GM12892 (cell line): ENCODE measurements around the gene SGF29.
"Not testable (repeated sequence)": the region's sequence is repeated elsewhere in the genome, so short reads cannot be mapped to it uniquely, and the experiment has no call there.

ENCODE experiments used
- DNase-seq: peaks from one replicate; pipeline ENCODE4 v3.0.0; 2011; ENCODE audit not compliant: insufficient read length
- FAIRE-seq: peaks from 2 replicates; lab custom pipeline; 2011; peaks lifted over from hg19 to GRCh38; lab: Jason Lieb, UNC
- POLR2A ChIP-seq: IDR thresholded peaks from 2 replicates; pipeline ENCODE4 v1.6.1; 2011; ENCODE audit warnings: low read depth, low read length, control low read depth
- POLR2AphosphoS5 ChIP-seq: IDR thresholded peaks from 2 replicates; pipeline ENCODE4 v1.6.1; 2011; ENCODE audit warnings: low read depth, low read length, control low read depth
- TAF1 ChIP-seq: IDR thresholded peaks from 2 replicates; pipeline ENCODE4 v1.6.1; 2011; ENCODE audit warnings: low read depth, mild to moderate bottlenecking, control low read depth, low read length, borderline replicate concordance

The SGF29 gene

DNA sequence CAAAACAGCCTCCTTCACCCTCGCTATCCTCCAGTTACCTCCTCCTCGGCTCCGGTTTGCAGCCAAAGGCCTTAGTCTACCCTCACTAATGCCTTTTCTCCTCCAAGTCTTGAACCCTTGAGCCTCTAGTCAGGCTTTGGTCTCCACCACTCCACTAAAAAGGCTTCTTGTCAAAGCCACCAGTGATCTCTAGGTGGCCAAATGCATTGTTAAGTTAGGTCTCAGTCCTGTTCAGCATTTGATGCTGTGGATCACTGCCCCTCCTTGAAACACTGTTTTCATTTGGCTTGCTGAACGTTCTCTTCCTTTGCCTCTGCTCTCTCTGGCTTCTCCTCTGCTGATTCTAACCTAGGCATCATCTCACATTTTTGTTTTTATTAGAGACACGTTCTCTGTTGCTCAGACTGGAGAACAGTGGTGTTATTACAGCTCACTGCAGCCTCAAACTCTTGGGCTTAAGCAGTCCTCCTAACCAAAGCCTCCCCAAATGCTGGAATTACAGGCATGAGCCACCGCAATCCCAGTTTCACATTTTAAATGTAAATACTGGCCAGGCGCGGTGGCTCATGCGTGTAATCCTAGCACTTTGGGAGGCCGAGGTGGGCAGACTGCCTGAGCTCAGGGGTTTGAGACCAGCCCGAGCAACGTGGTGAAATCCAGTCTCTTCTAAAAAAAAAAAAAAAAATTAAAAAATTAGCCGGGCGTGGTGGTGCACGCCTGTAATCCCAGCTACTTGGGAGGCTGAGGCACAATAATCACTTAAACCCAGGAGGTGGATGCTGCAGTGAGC, 1.1 kb downstream of the SGF29 start:
- TF ChIP-seq POLR2A, result no peak
- DNase-seq, result no peak
- no peak for FAIRE-seq

GRCh38 chr16:28555561-28555960, 1.8 kb downstream of the SGF29 start:
- TF ChIP-seq POLR2A (no peak), POLR2AphosphoS5 (no peak), TAF1 (no peak)
- DNase-seq (no peak), FAIRE-seq (peak; percentile 40)

- DNase-seq (no peak), FAIRE-seq (no peak)
- TF ChIP-seq POLR2A, result no peak
- no peak for TF ChIP-seq TAF1
- TF ChIP-seq POLR2AphosphoS5, result no peak
These were observed 3.2 kb downstream of the SGF29 start for GRCh38 chr16:28556914-28557320.

DNA sequence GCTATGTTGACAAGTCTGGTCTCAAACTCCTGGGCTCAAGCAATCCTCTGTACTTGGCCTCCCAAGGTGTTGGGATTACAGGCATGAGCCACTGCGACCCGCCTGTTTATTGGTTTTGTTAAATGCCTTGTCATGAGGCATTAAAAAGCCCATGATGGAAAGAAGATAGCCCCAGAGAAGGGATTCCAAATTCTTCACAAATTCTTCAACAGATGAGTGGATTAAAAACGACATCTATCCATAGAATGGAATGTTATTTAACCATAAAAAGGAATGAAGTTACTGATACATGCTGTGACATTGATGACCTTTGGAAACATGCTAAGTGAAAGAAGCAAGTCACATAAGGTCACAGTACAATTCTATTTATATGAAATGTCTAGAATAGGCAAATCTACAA, 4.7 kb downstream of the SGF29 start:
- FAIRE-seq (no peak), DNase-seq (no peak)
- no peak for TF ChIP-seq POLR2AphosphoS5
- no peak for TF ChIP-seq TAF1
- TF ChIP-seq POLR2A, result no peak

DNA sequence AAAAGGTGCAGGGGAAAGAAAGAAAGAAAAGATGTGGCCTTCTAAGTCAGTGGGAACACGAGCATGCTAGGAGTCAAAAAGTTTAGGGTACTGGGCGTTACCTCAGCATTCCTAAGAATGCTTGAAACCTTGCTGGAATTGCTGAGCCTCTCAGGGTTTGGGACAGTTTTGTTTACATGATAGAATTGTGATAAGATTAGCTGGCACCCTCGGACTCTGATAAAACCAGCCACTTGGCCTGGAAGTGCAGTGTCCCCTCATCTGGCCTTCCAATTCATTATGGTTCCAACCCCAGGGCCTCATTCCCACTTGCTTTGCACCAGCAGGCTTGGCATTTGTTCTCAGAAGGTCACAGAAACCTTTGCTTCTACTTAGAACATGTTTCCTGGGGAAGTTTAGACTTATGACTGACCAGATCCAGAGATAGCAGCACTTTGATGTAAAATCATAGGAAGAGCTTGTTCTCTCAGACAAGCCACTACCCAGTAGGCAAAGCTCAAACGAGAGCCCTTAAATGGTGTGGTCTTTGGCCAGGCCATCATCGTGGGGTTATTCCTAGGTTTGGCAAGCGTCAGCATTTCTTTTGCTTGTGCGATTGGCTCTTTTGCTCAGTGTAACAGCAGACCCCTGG, 8.0 kb downstream of the SGF29 start:
- DNase-seq, result no peak
- FAIRE-seq, result no peak
- TF ChIP-seq POLR2AphosphoS5 (no peak), POLR2A (no peak), TAF1 (no peak)

DNA sequence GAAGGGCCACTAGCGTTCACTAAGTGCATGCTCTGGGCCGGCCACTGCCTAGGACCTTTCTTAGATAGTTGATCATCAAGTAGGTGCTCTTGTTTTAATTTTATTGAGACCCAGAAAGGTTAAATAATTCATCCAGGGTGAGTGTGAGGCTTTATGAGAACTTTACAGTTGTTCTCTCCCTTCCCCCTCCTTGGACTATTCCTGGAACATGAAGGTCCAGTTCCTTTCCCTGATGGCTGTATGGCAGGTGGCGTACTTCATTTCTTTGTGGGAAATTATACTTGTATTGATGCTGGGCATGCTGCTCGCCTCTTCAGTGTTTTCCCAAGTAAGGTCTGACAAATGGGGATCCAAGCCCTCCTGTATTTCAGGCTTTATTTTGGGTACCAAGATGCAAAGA, 8.5 kb downstream of the SGF29 start:
- no peak for DNase-seq
- TF ChIP-seq TAF1, result no peak
- TF ChIP-seq POLR2AphosphoS5, result no peak
- no peak for FAIRE-seq

DNA sequence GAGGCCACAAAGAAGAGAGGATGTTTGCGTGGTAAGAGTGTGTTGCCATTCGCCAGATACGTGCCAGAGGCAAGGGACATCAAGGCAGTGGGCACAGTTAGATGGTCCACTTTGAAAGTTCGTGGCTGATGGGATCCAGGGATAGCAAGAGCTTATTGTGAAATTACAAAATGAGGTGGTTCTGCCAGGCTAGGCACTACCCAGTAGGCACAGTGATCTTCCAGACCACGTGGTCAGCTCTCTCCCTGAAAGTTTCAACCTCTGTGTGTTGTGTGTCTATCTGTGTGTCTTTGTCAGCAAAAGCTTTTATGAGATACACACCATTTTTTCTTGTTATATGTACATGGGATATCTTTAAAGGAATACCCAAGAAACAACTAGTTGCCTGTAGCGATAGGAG, 9.5 kb downstream of the SGF29 start:
- FAIRE-seq, result no peak
- no peak for DNase-seq
- TF ChIP-seq TAF1 (no peak), POLR2A (no peak), POLR2AphosphoS5 (no peak)

DNA sequence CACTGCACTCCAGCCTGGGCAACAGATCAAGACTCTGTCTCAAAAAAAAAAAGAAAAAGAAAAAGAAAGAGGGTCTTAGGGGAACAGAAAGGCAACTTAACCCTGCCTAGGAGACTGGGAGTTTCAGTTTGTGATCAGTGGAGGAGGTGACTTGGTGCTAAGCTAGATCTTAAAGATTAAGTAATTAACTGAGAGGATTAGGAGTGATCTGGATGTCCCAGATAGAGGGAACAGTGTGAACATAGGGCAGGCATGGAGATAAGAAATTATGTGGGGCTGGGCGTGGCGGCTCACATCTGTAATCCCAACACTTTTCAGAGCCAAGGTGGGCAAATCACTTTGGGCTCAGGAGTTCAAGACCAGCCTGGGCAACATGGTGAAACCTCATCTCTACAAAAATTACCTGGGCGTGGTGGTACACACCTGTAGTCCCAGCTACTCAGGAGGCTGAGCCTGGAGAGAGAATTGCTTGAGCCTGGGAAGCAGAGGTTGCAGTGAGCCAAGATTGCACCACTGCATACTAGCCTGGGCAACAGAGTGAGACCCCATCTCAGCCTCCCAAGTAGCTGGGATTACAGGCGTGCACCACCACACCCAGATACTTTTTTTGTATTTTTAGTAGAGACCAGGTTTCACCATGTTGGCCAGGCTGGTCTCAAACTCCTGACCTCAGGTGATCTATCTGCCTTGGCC, 12.7 kb downstream of the SGF29 start:
- FAIRE-seq, DNase-seq: not testable (repeated sequence)

DNA sequence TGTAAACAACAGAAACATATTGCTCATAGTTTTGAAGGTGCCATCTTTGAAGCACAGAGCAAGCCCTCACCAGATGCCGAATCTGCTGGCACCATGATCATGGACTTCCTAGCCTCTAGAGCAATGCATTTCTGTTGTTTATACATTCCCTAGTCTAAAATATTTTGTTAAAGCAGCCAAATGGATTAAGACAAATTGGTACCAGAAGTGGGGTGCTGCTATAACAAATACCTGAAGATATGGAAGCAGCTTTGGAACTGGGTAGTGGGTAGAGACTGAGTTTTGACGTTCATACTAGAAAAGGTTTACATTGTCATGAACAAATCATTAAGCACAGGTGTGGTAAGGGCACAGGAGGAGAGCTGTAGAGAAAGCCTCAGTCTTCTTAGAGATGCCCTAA, 13.6 kb downstream of the SGF29 start:
- DNase-seq (no peak), FAIRE-seq (no peak)
- TF ChIP-seq POLR2AphosphoS5 (no peak), POLR2A (no peak), TAF1 (no peak)

GRCh38 chr16:28569021-28569420, 15.3 kb downstream of the SGF29 start:
- no peak for DNase-seq
- no peak for FAIRE-seq

DNA sequence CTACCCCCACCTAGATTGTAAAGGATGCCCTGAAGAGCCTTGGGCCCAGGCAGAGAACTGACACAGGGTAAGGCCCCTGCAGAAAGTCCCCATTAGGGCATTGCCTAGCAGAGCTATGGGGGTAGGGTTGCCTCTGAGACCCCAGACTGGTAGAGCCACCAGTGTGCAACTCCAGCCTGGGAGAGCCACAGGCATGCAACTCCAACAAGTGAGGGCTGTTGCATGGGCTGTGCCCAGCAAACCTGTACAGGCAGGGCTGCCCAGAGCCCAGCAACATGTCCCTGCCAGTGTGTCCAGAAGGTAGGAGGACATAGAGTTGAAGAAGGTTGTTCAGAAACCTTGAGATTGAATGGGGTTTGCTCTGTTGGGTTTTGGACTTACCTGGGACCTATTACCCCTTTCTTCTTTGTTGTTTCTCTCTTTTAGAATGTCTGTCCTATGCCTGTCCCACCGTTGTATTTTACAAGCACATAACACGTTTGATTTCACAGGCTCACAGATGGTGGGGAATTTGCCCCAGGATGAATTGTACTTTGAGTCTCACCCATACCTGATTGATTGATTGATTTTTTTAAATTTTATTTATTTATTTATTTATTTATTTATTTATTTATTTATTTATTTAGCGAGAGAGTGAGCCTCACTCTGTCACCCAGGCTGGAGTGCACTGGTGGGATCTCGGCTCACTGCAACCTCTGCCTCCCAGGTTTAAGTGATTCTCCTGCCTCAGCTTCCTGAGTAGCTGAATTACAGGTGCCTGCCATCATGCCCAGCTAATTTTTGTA, 16.4 kb downstream of the SGF29 start:
- FAIRE-seq, result no peak
- TF ChIP-seq TAF1 (no peak), POLR2AphosphoS5 (no peak), POLR2A (no peak)
- no peak for DNase-seq

More at GRCh38 chr16:28569021-28569420, 15.3 kb downstream of the SGF29 start:
- no peak for TF ChIP-seq POLR2A
- no peak for TF ChIP-seq POLR2AphosphoS5
- no peak for TF ChIP-seq TAF1

DNA sequence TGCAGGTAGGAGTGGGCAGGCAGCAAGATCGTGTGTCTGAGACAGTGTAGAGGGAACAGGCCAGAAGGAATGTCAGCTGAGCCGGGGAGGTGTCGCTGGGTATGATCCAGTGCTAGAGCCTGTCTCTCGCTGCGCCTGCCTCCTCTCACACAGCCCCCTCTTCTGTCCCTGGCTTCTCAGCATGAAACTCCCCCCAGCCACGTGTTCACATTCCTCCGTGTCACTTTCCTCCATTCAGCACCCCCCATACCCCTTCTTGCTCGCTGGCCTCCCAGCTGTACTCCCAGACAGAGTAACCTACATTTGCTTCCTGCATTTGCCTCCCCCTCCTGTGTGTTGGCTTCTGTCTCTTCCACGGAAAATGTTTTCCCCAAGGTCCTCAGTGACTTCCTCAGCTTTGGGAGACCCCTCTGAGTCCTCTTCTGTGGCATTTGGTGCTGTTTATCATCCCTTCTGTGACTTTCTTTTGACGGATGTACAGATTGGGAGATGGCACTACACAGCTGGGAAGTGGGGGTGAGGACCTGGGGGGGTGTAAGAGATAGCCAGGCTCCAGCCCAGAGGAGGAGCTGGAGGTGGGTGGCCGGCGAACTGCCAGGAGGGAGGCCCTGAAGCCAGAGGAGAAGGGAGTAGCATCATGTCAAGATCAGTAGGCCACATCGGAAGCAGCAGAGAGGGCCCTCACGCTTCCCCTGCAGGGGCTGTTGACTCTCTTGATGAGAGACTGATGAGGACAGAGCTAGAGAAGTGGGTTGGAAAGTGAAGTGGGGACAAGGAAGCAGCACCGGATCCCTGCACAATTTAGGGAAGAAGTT, 19.2 kb downstream of the SGF29 start:
- TF ChIP-seq TAF1, result no peak
- TF ChIP-seq POLR2AphosphoS5, result no peak
- no peak for TF ChIP-seq POLR2A
- FAIRE-seq (no peak), DNase-seq (no peak)
